ENCODE measurements around the gene MN1.

MN1 gene

DNA sequence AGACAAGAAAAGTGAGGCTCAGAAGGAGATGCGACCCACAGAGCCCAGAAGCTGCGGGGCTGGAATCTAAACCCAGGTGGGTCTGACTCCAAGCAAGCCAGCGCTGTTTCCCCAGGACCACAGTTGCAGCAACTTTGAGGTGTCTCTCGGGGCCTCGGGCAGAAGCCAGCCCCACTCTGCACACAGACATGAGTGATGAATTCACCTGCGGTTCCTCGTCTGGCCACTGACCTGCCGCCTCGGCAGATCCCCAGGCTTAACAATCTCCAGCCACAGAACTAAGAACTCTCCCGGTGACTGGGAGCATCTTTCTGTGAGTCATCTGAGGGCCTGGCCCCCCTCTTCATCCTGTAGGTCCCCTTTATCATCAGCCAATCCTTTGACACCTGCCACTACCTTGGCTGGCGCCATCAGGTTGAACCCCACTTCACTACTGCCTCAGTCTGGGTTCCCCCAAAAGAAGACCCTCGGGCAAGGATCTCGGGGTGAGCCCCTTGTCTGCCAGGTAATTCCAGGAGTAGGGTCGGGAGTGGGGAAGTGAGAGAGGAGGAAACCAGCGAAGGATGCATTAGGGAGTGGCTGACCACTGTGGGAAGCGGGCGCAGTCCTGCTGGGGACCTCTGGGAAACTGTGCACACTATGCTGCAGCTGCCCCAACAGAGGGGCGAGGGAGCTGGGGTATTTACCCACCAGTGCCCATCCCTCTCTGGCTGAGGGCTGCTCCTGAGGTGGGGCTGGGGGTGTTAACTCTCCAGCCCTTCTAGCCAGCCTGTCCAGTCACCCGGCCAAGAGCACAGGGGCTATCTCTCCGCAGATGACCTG lies 33.0 kb upstream of the MN1 start:
- DNase-seq, result peak in 1 of 2 donors; percentile 13
- Histone ChIP-seq H3K27me3 (no peaks in the 10 kb centered on the region), H3K4me3 (no peak overlapping the region), H3K9me3 (no peaks in the 10 kb centered on the region), H3K4me1 (no peaks in the 10 kb centered on the region), H3K36me3 (peaks cover 0 to 4% (median 0%) of the 10 kb centered on the region in 3 donors), H3K27ac (no peak overlapping the region)
- TF ChIP-seq, protein P1, sequence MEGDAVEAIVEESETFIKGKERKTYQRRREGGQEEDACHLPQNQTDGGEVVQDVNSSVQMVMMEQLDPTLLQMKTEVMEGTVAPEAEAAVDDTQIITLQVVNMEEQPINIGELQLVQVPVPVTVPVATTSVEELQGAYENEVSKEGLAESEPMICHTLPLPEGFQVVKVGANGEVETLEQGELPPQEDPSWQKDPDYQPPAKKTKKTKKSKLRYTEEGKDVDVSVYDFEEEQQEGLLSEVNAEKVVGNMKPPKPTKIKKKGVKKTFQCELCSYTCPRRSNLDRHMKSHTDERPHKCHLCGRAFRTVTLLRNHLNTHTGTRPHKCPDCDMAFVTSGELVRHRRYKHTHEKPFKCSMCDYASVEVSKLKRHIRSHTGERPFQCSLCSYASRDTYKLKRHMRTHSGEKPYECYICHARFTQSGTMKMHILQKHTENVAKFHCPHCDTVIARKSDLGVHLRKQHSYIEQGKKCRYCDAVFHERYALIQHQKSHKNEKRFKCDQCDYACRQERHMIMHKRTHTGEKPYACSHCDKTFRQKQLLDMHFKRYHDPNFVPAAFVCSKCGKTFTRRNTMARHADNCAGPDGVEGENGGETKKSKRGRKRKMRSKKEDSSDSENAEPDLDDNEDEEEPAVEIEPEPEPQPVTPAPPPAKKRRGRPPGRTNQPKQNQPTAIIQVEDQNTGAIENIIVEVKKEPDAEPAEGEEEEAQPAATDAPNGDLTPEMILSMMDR (IDR thresholded peaks at IDR 0.05), result no peak
- intact Hi-C loops (cut with DNase I; ENCODE audit: low total_unique reads), result no loop called here

DNA sequence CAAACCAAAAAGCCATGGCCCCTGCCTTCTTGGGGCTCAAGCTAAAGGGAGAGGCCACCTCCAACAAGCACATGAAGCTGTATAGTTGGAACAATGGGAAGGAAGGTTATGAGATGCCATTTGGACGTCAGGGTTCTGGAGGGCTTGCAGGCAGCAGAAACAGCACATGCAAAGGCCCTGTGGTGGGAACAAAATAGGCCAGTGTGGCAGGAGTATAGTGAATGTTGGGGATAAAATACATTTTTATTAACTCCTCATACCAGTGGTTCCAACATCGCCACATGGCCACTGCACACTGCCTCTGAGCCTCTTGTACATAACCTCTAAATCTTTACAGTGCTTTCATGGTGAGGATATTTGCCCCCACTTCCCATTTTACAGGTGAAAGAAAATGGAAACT lies 32.2 kb upstream of the MN1 start:
- no peak for DNase-seq
- Histone ChIP-seq H3K4me3 (no peak overlapping the region), H3K27me3 (no peaks in the 10 kb centered on the region), H3K4me1 (peaks cover 0 to 4% (median 0%) of the 10 kb centered on the region in 4 donors), H3K36me3 (peaks cover 0 to 4% (median 0%) of the 10 kb centered on the region in 3 donors), H3K9me3 (no peaks in the 10 kb centered on the region), H3K27ac (no peak overlapping the region)
- intact Hi-C loops (cut with DNase I; ENCODE audit: low total_unique reads), result no loop called here
- TF ChIP-seq, protein P1 (IDR thresholded peaks at IDR 0.05), result no peak

DNA sequence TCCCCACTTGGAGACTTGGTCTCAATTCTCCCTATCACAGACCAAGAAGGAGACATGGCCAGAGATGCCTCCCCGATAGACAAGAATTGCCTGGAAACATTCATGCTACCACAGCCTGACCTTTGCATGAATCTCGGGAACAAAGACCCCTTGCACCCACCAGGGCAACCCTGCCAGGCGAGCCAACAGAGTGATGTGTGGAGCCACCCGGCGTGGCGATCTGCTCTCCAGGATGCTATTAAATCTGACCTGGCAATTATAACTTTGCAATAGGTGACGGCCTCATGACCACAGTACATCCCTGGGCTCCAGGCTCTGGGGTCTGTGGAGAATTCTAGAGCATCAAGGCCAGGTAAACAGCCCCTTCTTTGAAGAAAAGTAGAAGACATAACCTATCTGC lies 31.1 kb upstream of the MN1 start:
- DNase-seq, result no peak
- Histone ChIP-seq H3K4me3 (no peak overlapping the region), H3K36me3 (peaks cover 0 to 4% (median 0%) of the 10 kb centered on the region in 3 donors), H3K4me1 (peaks cover 0 to 16% (median 6%) of the 10 kb centered on the region in 4 donors), H3K27me3 (no peaks in the 10 kb centered on the region), H3K9me3 (no peaks in the 10 kb centered on the region), H3K27ac (no peak overlapping the region)
- TF ChIP-seq, protein P1 (IDR thresholded peaks at IDR 0.05), result no peak
- intact Hi-C loops (cut with DNase I; ENCODE audit: low total_unique reads), result no loop called here

DNA sequence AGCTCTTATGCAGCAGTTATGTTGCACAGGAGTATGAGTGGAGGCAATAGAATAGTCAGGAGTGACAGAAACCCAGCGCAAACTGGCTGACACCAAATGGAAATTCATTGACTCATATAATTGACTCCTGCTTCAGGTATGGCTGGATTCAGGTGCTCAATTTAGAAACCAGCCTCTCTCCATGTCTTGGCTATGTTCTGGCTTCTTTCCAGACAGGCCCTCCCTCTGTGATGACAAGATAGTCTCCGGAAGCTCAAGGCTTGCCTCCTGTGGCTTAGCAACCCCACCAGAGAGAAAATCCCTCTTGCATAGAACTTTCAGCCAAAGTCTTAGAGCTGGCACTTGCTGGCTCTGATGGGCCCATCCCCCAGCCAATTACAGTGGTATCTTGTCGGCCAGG lies 28.1 kb upstream of the MN1 start:
- peak overlapping the region; percentile 9 to 76 for H3K27ac ChIP-seq
- H3K4me3 ChIP-seq, result no peak overlapping the region
- H3K4me1 ChIP-seq, result peaks cover 0 to 30% (median 11%) of the 10 kb centered on the region in 4 donors
- TF ChIP-seq, protein P1 (IDR thresholded peaks at IDR 0.05), result no peak
- intact Hi-C loops (cut with DNase I; ENCODE audit: low total_unique reads), result no loop called here
- DNase-seq, result no peak
- no peaks in the 10 kb centered on the region for H3K27me3 ChIP-seq
- peaks cover 0 to under 1% (median 0%) of the 10 kb centered on the region in 3 donors for H3K36me3 ChIP-seq
- H3K9me3 ChIP-seq, result no peaks in the 10 kb centered on the region

DNA sequence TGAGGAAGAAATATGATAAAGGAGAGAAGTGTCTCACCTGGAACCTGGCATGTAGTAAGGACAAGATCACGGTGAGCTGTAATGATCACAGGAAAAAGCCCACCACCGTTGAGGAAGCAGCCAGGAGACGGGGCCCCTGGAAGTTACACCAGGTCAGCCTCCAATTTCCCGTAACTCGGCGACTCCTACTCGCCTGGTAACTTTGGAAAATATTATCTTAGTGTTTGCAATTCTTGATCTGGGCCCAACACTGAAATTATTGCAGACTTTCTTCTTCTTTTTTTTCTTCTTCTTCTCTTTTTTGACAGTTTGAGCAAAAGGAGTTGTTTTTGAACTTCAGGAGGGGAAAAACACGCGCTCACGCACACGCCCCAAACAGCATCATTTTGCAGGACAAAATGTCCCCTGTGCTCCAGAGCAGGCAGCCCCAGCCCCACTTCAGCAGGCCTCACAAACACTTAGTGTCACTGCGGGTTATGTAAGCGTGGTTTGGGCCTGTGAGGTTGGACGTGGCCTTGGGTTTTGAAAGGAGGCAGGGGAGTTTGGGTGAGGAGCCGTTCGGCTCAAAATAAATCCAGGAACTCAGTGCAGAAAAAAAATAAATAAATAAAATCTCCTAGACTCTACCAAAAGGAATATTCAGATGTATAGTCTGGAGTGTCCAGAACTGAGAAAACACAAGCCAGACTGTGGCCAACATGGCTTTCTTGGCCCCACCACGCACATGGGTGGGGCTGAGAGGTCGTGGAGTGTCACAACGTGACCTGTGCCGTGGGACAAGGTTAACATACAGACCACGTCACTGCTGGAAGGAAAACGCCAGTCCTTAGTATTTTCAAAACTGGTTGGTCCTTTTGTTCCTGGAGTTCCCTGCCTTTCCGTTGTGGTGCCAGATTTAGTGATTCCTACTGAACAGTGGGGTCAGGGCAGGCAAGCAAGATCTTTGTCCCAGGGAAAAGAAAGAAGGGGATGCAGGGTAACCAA lies 26.3 kb upstream of the MN1 start:
- DNase-seq, result peak; percentile 84 to 91
- H3K27ac ChIP-seq, result peak overlapping the region; percentile 76 to 79
- no peaks in the 10 kb centered on the region for H3K9me3 ChIP-seq
- intact Hi-C loops (cut with DNase I; ENCODE audit: low total_unique reads), result no loop called here
- H3K36me3 ChIP-seq, result no peaks in the 10 kb centered on the region
- H3K4me3 ChIP-seq, result no peak overlapping the region
- no peaks in the 10 kb centered on the region for H3K27me3 ChIP-seq
- peaks cover 0 to 30% (median 11%) of the 10 kb centered on the region in 4 donors for H3K4me1 ChIP-seq
- TF ChIP-seq, protein P1 (IDR thresholded peaks at IDR 0.05), result no peak
